GM21786 (cell line): ENCODE measurements around the gene AGBL5.

ENCODE experiments used
- ATAC-seq: cut with Tn5 transposase; IDR thresholded peaks from one replicate; pipeline ENCODE4 v1.9.1; 2021; ENCODE audit not compliant: unreplicated experiment

The AGBL5 gene, protein sequence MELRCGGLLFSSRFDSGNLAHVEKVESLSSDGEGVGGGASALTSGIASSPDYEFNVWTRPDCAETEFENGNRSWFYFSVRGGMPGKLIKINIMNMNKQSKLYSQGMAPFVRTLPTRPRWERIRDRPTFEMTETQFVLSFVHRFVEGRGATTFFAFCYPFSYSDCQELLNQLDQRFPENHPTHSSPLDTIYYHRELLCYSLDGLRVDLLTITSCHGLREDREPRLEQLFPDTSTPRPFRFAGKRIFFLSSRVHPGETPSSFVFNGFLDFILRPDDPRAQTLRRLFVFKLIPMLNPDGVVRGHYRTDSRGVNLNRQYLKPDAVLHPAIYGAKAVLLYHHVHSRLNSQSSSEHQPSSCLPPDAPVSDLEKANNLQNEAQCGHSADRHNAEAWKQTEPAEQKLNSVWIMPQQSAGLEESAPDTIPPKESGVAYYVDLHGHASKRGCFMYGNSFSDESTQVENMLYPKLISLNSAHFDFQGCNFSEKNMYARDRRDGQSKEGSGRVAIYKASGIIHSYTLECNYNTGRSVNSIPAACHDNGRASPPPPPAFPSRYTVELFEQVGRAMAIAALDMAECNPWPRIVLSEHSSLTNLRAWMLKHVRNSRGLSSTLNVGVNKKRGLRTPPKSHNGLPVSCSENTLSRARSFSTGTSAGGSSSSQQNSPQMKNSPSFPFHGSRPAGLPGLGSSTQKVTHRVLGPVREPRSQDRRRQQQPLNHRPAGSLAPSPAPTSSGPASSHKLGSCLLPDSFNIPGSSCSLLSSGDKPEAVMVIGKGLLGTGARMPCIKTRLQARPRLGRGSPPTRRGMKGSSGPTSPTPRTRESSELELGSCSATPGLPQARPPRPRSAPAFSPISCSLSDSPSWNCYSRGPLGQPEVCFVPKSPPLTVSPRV

DNA sequence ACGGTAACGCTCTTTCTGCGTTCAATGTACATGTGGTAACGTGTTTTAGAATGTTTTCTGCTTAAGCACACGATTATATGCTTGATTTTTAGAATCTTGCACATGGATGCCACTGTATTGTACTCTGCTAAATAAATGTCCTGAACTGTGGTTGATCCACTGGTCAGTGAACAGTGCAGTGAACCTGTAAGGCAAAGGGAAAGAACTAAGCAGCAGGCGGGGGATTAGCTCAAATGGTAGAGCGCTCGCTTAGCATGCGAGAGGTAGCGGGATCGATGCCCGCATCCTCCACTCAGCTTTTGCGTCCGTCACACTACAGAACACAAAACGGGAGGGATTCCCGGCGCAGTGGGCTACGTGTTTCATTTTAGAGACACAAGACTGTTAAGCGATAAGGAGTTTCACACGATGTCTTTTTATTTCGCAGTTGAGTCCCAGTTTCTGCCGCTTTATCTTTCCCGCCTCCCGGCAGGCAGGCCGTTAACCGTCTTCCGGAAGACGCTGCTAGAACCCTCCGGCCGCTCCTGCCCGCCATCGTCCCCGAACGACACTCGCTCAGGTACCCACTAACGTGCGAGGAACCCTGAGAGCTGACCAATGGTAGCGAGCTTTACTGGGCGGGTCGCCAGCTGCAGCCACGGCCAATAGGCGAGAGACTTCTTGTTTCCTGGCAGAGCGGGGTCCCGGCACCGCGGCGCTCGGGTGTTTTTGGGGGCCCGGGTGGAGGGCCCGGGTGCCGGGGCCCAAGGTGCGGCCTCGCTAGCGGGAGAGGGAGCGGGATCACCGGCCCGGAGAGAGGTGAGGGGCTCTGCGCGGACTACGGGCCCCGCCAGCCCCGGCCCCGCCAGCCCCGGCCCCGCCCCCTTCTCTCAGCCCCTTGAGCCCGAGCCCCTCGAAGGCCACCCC, at the start of gene AGBL5:
AGBL5 (plus strand) TSS at position 673 of the 906 bp plus-strand sequence. CDS start 1,291 bp downstream, outside the sequence.
- ATAC-seq: peak; percentile 67

DNA sequence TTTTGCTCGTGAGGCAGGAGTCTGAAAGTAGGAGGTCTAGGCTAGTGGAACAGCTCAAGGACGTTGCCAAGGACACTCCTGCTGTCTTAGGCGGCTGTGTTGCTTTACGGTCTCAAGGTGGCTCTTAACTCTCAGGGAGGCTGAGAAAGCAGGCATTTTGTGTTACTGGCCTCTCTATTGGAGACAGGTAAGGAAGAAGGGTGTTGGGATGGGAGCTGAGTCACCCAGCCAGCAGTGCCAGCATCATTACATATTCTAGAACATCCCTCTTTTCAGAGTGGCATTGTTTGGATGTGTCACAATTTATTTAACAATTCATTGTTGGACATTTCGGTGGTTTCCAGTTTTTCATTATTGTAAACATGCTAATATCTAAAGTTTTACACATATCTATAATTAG, 49.5 kb upstream of the AGBL5 start:
- ATAC-seq: no peak

DNA sequence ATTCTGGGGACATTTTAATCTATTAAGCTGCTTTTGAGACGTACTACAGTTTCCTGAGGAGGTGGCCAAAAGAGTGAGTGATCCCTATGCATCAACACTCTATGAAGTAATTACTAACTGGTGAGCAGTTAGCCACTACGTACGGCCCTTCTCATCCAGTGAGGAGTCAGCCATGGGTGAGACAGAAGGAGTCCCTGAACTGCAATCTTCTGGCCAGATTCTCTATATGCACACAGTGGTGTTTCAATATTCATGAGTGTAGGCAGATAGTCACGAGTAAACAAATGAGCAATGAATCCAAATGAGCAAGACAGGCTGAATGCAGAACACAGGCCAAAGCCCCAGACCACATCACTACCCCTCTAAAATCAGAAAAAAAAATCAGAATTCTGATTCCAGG, 48.5 kb upstream of the AGBL5 start:
- ATAC-seq: no peak

DNA sequence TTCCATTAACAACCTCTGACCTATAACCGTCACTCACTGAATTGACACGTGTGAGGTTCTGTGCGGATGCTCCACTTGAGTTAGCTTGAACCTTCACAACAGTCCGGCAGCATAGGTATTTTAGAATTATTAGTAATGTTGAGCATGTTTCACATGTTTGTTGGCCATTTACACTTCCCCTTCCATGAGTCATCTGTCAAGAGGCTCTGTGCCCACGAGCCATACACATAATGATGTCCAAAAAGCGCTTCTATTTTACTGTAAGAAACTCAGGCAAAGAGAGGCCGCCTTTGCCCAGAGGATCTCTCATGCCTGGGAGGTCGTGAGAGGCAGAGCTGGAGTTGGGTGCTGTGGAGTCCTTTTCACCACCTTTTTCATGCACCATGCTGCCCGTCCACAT, 47.6 kb upstream of the AGBL5 start:
- ATAC-seq: no peak

DNA sequence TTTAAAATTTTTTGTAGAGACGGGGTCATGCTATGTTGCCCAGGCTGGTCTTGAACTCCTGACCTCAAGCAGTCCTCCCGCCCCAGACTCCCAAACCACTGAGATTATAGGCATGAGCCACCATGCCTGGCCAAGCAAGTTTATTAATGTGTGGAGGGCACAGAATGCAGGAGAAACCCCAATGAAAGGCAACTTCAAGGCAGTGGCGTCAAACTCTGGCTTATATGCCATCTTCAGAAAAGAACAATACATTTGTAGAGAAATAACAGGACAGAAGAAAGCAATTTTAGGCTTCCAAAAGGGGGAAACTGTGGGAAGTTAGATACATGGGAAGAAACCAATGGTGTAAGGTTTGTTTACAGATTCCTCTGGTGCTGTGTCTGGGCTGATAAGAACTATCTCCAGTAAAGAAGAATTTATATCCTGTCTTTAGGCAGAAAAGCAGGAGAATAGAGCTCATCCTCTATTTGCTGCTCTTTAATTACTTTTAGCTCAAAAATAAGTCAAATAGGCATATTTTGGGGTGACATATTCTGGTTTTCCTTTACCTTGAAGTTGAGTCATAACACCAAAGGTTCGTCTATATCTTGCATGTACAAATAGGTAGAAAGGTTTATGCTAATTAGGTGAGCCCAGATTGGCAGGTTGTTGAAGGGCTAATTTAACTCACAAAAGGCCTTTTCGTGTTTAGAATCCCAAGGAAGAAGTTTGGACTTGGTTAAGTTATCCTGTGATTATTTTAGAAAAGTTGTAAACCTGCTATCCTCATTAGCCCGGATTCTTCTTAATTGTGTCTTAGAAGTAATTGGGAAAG, 44.7 kb upstream of the AGBL5 start:
- ATAC-seq: no peak

DNA sequence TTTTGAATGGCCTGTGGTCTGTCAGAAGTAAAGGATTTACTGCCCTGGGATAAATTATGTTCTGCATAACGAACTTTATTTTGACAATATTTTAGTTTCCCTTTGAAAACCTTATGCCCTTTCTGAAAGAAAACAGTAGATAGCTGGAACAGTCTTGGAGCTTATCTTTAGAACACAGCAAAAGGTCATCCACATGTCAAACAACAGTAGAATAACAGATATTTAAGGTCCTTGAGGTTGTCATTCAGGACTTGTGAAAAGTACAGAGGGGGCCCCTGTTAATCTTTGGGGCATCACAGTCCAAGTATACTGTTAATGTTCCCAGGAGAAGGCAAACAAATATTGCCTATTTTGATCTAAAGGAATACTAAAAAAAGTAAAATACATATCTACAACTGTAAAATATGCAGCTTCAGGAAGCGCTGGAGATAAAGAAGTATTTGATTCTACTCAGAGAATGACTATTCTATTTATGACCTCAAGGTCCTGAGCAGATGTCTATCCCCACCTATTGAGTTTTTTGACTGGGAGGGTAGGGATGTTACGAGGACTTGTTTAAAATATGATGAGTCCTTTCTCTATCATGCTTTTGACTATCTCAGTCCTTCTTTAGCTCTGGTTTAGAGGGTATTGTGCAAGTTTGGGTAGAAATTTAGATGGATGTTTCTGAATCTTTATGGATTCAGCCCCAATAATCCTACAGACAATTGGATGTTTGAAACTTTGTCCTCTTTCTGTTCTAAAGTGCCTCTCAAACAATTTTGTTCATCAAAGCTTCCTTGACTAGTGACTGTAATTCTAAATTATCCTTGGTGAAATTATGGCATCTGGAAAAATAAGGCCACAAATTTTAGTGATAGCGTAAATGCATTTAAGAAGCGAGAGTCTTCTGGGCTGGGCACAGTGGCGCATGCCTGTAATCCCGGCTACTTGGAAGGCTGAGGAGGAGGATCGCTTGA, 43.8 kb upstream of the AGBL5 start:
- ATAC-seq: no peak

DNA sequence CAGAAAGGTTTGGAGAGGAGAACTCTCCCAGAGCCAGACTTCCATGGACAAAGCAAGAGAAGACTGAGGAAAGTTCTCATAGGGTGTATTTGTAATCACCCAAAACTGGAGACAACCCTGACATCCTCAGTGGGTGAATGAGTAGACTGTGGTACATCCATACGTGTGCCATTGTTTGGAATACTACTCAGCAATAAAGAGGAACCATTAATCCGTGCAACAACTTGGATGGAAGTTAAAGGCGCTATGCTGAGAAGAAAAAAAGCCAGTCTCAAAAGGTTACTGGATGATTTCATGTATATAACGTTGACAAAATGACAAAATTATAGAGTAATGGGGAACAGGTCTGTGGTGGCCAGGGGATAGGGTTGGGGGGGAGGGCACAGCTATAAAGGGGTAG, 42.8 kb upstream of the AGBL5 start:
- no peak for ATAC-seq

DNA sequence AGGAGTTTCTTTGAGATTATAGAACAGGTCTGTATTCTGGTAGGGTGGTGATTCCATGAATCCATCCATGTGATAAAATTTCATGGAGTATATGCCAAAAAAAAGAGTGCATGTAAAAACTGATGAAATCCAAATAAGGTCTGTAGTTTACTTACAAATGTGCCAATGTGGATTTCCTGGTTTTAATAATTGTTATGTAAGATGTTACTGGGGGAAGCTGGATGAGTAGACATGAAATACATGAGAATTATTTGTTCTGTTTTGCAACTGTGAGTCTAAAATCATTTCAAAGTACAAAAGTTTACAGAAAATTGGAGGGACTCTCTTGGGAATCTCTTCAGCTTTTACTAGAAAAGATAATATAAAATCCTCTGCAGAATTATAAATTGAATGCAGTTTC, 42.4 kb upstream of the AGBL5 start:
- ATAC-seq: no peak

DNA sequence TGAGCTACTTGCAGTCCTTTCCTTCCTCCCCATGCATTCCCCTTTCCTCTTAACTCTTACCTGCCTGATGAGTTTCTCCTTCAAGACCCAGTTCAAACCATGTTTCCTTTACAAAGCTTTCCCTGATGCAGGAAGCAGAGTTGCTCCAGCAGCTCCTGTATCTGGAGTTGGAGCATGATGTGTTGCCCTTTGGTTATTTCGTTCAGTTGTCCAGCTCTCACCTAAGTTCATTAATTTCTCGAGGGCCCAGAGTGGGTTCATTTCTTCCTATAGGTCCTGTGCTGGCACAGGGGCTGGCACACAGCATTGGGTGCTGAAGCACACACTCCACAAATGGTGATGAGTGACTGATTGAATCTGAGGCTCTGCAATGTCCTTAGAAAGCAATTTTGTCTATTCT, 41.8 kb upstream of the AGBL5 start:
- ATAC-seq: no peak

DNA sequence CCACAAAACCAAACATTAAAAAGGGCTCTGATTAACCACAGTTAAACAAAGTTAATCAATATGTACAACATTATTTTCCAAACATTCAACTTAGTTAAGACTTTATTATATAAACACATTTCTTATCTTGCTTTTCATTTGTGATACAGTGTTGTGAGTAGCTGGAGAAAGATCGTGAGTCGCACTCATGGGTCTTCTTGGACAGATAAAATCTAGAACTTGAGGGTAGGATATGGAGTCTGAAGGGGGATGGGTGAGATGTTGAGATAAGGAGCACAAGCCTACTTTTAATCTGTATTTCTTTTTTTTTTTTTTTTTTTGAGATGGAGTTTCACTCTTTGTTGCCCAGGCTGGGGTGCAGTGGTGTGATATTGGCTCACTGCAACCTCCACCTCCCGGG, 41.3 kb upstream of the AGBL5 start:
- ATAC-seq: no peak

DNA sequence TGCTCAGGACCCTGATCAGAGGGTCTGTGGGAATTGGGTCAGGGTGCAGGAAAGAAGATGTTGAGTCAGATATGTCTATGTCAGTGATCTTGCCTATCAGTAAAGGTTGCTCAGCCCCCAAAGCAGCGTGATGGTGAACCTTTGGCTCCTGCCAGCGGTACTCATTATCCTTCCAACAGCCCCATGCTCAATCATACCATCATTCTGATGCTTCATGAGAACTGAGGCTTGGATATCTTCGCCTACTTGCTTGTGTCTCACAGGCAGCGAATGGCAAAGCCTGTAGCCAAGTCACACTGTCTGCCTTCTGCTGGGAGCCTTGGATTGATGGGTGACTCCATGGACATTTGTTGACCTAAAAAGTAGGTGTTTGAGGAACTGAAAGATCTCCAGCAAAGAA, 37.7 kb upstream of the AGBL5 start:
- ATAC-seq: no peak

DNA sequence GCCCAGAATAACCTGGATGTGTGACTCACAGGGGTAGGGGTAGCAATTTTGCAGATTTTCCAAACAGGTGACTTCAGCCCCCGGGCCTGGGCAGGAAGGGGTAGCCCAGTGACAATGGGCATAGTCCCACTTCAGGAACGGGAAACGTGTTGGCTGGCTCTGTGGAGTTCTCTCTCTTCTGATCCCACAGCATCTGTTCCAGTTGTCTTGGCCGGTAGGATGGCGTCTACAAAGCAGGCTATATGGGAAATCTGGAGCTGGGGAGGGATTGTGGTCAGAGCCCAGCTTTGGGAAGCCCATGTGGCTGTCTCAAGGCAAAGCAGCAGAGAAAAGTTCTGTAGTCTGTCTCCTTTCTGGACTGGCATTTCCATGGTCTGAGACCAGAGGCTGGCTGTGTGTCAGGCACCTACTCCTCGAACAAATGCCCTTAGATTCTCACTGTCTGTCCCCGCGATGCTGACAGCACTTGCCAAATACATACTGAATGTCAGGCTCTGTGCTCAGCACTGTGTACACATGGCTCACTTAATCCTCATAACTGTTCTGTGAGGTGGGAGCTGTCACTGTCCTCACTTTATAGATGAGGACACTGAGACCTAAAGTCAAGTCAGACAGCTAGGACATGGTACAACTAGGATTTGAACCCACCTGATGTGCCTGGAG, 36.6 kb upstream of the AGBL5 start:
- no peak for ATAC-seq

DNA sequence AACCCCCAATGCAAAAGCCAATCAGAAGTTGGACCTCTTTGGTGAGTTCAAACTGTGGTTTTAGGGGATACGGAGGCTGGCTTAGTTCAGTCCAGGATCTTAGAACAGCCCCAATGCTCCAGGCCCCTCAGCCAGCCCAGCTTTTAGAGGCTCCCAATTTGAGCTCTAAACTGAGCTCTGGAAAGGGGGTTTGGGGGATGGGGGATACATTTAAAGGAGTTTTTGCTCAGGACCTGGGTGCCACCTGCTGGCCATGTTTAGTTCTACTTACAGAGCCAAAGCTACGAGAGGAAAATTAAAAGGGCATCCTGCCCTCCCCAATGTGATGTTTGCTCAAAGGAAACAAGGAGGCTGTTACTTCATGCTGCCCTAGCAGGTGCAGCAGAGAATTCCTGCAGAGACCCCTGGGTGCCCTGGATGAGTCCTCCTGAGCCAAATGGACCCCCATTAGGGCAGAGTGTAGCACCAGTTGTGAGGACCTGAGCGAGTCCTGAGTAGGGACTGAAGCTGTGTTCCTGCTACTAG, 34.6 kb upstream of the AGBL5 start:
- no peak for ATAC-seq

DNA sequence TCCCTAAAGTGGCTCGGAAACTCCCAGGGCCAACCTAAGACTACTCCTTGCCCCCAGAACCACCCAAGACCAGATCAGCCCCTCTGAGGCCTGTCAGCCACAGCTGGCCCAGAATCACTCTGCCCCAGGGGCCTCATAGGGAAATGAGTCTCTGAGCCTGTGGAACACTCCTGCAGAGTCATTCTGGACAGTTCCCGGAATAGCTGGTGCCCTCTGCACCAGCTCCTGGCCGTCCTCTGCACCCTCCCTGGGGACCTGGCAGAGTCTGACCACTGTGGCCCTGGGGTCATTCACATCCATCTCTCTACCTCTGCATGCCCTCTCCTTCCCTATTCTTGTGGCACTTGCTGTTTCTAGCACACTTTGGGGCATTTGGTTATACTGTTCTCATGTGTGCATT, 33.3 kb upstream of the AGBL5 start:
- ATAC-seq: no peak

DNA sequence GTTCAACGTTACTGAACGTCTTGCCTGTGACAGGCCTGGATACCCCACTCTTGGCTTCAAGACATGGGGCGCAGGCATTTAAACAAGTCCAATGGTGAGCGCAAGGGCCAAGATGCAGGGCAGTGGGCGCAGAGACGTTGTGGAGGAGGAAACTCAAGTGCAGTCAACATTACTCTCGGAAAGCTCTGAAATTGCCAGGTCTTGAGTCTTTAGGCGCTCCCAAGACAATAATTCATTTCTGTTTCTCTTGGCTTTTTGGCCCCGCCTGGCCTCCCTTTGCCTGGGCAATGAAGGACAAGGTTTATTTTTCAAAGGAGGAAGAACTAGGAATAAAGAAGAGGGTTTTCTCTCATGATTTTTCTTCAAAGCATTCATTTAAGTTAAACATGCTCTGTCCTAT, 32.0 kb upstream of the AGBL5 start:
- ATAC-seq: no peak

DNA sequence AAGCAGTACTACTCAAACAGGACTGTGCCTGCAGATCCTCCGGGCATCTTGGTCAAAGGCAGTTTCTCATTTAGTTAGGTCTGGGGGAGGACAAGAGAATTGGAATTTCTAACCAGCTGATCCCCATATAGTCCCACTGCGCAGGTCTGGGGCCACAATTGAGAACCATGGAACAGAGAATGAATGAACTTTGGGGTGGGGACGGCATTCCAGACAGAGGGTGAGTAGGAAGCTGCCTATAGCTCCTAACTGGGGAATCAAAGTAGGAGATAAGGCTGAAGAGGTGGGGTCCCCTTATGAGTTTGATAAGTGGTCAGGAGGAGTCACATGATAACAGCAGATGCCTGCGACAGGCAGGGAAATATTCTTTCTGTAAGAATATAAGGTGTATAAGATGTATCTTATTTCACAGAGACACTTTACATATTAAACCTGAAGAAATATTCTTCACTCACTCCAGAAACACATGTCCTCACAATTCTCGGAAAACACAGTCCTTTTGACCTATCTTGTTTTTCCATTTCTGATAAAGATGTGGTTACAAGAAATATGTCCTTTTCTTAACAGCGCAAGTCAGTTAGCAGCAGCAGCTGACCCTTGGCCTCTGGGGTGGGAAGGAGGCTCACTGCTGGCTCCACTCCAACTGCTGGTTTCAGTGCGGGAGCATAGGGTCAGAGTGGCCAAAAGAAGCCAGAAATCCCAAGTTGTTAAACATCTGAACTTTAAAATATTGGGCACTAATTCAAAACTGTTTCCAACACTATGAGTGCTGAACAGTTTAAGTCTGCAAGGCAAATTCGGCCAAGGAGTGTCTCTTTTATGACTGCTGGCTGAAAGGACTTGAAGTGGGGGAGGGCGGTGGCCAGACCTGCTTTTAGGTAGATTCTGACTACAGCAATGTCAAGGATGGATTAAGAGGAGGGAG, 31.3 kb upstream of the AGBL5 start:
- no peak for ATAC-seq
